Measurements from ENCODE around the gene CCNT1. TPM values are rescaled to one million over a fixed set of nuclear protein-coding genes. Genes with fewer than 3 reads are reported as not detected.
A peak's percentile ranks its signal among the peaks of the same experiment; 100 is the strongest.
"Not testable (repeated sequence)": the region's sequence is repeated elsewhere in the genome, so short reads cannot be mapped to it uniquely, and the experiment has no call there.

CCNT1 gene
- total RNA-seq, 3 donors from 2014 or later: 25.7 to 40.9 (median 31.1) TPM

- DNase-seq (no peak), ATAC-seq (no peak)
- Histone ChIP-seq H3K36me3 (ENCODE audit: low read depth) (no peaks in the 10 kb centered on the region), H3K4me1 (ENCODE audit: low read depth) (peaks cover 17% of the 10 kb centered on the region), H3K4me3 (no peak overlapping the region), H3K9me3 (no peaks in the 10 kb centered on the region)
- no peak for TF ChIP-seq CTCF (IDR thresholded peaks at IDR 0.05)
- intact Hi-C loops (cut with DNase I, micrococcal nuclease): no loop called here
These were observed 33.0 kb downstream of the CCNT1 start for GRCh38 chr12:48683534-48683933.

- DNase-seq (no peak), ATAC-seq (no peak)
- Histone ChIP-seq H3K9me3 (no peaks in the 10 kb centered on the region), H3K4me3 (peak overlapping the region; percentile 34), H3K4me1 (ENCODE audit: low read depth) (peaks cover 19% of the 10 kb centered on the region), H3K36me3 (ENCODE audit: low read depth) (no peaks in the 10 kb centered on the region)
- no peak for TF ChIP-seq CTCF (IDR thresholded peaks at IDR 0.05)
- intact Hi-C loops (cut with DNase I, micrococcal nuclease): no loop called here
These were observed 33.6 kb downstream of the CCNT1 start for GRCh38 chr12:48682927-48683326.

- ATAC-seq; H3K36me3 ChIP-seq (ENCODE audit: low read depth); DNase-seq; H3K9me3 ChIP-seq; intact Hi-C loops (cut with DNase I, micrococcal nuclease): not testable (repeated sequence)
- Histone ChIP-seq H3K4me1 (ENCODE audit: low read depth) (peaks cover 19% of the 10 kb centered on the region), H3K4me3 (peak overlapping the region; percentile 34)
These were observed 34.0 kb downstream of the CCNT1 start for GRCh38 chr12:48682533-48682905.

- intact Hi-C loops (cut with DNase I, micrococcal nuclease): no loop called here
These were observed 34.6 kb downstream of the CCNT1 start, which contains the start of gene KANSL2 for GRCh38 chr12:48681710-48682532. Gene KANSL2 (minus strand): TSS chr12:48682238. CDS start chr12:48681632, 606 bp downstream.

GRCh38 chr12:48681399-48681709, 35.2 kb downstream of the CCNT1 start:
- TF ChIP-seq CTCF (IDR thresholded peaks at IDR 0.05): no peak
- peaks cover 19% of the 10 kb centered on the region for H3K4me1 ChIP-seq (ENCODE audit: low read depth)
- peak overlapping the region; percentile 60 for H3K4me3 ChIP-seq
- H3K9me3 ChIP-seq: no peaks in the 10 kb centered on the region
- H3K36me3 ChIP-seq (ENCODE audit: low read depth): peaks cover 4% of the 10 kb centered on the region
- ATAC-seq (peak; percentile 1), DNase-seq (no peak)
- intact Hi-C loops (cut with DNase I, micrococcal nuclease): no loop called here

More at GRCh38 chr12:48681710-48682532, 34.6 kb downstream of the CCNT1 start, which contains the start of gene KANSL2:
- H3K36me3 ChIP-seq (ENCODE audit: low read depth): no peaks in the 10 kb centered on the region
- peaks cover 19% of the 10 kb centered on the region for H3K4me1 ChIP-seq (ENCODE audit: low read depth)
- DNase-seq: peak; percentile 97 to 99 (median 98)
- H3K9me3 ChIP-seq: no peaks in the 10 kb centered on the region
- H3K4me3 ChIP-seq: peak within 1 kb of the TSS; percentile 60
- peak; percentile 99 for ATAC-seq
- TF ChIP-seq CTCF (IDR thresholded peaks at IDR 0.05): no peak

GRCh38 chr12:48680861-48681260, 35.6 kb downstream of the CCNT1 start:
- H3K9me3 ChIP-seq: no peaks in the 10 kb centered on the region
- TF ChIP-seq CTCF (IDR thresholded peaks at IDR 0.05): no peak
- no peak overlapping the region for H3K4me3 ChIP-seq
- H3K36me3 ChIP-seq (ENCODE audit: low read depth): peaks cover 4% of the 10 kb centered on the region
- ATAC-seq (no peak), DNase-seq (no peak)
- intact Hi-C loops (cut with DNase I, micrococcal nuclease): no loop called here
- peaks cover 19% of the 10 kb centered on the region for H3K4me1 ChIP-seq (ENCODE audit: low read depth)

All from mucosa of descending colon (tissue), 3 donors.